ENCODE data around the gene UBE2Q2.
"Not testable (repeated sequence)": the region's sequence is repeated elsewhere in the genome, so short reads cannot be mapped to it uniquely, and the experiment has no call there.

UBE2Q2 gene

DNA sequence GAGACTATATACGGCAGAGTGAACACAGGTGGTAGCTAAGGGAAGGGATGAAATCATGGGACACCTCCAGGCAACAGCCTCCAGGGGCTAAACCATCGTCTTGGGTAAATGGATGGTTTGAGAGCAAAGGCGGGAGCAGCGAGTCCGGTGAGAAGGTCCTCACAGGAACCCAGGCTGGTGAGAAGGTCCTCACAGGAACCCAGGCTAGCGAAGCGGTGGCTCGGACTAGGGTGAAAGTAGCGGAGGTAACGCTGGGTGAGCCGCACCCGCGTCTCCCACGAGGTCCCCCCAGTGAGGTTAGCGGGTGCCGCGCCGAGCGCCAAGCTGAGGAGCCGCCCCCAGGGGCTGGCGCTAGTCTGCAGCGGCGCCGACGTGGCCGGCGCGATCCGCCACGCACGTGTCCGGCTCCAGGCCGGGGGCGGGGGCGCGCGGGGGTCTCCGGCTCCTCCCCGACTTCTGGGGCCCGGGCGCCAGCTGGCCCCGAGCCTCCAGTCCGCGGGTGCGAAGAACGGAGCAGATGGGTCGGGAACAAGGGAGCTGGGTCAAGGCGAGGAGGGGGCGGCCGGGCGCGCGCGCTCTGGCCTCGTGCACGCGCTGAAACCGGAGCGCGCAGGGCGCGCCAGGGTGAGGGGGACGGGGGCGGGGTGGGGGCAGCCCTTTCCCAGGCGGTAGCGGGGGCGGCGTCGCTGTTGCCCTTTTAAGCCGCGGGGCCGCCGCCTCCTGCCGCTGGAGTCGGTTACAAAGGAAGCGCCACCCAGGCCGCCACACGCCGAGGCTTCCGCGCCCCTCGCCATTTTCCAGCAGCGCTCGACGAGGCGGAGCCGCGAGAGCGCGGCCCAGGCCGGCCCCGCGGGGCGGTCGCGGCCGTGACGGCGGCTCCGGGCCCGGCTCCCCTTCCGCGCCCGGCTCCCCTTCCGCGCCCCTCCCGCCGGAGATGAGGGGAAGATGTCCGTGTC is at the start of gene UBE2Q2:
Gene UBE2Q2 (plus strand): TSS at position 726 of the 956 bp plus-strand sequence. CDS start 220 bp downstream, at position 946.
- DNase-seq, result peak; percentile 32

DNA sequence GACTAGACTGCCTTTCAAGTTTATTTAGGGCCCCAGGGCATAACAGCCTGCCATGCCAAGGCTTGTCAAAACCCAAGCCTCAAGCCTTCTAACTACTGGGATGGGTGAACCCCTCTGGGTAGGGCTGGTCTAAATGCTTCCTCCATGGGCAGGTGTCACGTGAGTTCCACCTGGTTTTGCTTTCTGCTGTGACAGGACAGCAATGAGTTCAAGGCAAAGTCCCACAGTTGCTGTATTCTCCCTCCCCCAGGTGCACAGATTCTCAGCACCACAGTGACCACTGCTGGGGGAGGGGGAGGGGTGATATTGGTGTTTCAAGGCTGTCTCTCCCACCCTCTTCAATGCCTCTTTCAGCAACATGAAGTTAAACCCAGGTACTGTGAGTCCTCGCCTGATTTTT is 46.9 kb upstream of the UBE2Q2 start:
- no peak for DNase-seq

DNA sequence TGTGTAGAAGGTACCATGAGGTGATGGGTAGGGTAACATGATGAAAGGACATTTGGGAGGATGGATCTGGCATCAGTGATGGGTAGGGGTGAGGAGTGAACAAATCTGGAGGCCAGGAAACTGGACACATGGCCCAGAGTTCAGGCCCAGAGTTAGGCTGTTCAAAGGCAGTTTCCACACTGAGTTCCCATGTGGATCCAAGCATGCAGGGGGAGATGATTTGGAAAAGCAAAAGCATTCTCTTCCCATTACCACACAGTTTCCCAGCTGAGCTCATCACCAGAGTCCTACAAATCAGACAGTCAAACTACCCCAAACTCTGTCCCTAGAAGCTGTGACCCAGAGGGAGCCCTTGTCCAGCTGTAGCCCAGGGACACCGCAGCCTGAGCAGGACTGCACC is 46.1 kb upstream of the UBE2Q2 start:
- DNase-seq, result not testable (repeated sequence)

DNA sequence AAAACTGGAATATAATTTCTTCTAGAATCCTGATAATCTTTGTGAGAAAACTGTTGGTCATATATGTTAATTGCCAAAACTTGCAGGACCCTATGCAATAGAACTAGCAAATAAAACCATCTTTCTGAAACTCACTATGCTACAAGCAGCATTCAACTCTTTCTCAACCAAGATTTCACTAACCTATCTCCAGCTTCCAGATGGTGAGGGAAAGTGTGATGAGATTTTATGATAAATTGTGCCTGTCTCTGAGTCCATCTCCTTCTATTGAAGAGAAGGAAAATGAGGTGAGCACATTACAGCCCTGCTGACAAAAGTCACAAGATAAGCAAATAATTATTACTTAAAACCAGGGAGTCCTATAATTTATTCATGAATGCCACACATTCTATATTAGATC is 44.1 kb upstream of the UBE2Q2 start:
- DNase-seq, result no peak

DNA sequence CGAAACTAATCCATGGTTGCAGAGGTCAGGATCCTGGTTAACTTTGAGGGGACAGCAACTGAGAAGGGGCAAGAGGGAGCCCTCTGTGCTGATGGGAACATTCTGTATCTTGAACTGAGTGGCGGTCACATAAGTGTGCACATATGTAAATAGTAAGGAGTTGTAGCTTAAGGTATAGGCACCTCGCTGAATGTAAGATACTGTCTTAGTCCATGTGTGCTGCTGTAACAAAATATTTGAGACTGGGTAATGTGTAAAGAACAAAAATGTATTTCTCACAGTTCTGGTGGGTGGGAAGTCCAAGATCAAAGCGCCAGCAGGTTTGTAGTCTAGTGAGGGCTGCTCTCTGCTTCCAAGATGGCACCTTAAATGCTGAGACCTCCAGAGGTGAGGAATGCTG is 42.8 kb upstream of the UBE2Q2 start:
- DNase-seq, result not testable (repeated sequence)

DNA sequence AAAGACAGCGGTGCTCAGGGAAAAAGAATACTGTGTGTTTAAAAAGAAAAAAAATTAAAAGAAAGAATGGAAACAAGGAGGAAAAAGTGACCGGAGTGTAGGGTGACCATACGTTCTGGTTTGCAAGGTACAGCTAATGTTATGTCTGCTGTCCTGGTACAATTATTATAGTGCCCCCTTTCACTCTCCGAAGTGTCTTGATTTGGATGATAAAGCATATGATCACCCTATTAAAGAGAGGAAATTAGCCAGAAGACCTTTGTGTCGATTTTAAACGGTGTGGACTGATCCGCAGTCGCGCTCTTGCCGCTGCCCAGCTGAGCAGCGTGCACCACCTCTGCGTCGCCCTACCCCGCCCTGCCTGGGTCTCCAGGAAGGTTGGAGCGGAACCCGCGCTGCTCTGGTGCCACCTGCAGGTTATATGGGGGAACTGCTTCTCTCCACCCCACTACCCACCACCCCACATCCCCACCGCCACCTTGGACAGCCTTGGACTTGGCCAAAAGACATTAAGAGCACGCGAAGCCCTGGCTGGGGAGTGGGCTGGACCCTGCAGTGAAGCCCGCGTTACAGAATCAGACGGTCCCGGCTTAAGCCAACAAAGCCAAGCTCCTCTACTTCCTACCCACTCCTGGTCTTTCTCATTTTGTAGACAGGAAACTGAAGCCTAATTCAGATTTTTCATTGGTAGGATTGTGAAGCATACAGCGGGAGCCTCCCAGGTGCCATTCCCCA is 41.2 kb upstream of the UBE2Q2 start:
- DNase-seq, result peak; percentile 28

DNA sequence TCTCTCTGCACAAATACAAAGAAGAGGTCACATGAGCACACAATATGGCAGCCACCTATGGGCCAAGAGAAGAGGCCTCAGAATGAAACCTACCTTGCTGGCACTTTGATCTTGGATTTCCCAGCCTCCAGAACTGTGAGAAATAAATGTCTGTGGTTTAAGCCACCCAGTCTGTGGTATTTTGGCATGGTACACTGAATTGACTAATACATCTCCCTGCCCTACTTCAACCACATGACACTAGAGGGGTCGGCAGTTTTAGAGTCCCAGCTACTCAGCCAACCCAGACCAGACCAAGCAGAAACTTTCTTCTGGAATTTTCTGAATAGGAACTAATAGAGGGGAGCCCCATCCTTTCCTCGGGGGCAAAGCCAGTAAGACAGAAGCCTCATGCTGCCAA is 35.8 kb upstream of the UBE2Q2 start:
- not testable (repeated sequence) for DNase-seq

DNA sequence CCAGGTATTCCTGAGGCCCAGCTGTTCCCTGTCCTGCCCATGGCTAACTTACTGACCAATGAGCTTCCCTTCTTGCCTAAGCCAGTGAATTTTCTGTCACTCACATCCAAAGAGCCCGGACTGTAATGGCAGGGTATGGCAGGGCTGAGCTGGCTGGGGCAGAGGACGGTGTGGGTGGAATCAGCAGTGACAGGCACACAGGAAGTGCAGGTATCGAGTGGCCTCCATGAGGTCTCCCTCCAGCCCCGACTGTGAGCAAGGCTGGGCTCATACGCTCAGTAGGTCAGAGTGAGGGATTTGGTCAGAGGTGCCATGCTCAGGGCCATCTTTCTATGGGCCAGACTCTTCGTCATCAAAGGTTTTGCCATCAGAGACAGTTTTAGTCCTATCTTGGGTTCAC is 35.2 kb upstream of the UBE2Q2 start:
- not testable (repeated sequence) for DNase-seq

DNA sequence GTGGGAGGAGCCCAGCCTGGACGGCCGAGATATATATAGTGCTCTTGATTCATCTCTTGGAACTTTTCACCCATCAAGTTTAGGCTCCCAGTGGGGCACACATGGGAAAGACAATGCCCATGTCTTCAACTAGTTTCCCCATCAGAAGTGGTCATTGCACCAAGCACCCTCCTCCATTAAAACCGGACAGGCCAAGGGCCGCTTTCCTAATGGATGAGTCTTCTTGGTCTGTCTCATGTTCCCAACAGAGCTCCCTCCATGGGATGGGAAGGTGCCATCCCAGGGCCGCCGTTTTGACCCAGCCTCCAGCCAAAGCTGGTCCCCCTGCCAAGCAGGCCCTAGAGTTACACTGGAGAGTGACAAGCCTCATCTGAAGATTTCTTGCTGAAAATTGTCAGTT is 34.7 kb upstream of the UBE2Q2 start:
- no peak for DNase-seq

DNA sequence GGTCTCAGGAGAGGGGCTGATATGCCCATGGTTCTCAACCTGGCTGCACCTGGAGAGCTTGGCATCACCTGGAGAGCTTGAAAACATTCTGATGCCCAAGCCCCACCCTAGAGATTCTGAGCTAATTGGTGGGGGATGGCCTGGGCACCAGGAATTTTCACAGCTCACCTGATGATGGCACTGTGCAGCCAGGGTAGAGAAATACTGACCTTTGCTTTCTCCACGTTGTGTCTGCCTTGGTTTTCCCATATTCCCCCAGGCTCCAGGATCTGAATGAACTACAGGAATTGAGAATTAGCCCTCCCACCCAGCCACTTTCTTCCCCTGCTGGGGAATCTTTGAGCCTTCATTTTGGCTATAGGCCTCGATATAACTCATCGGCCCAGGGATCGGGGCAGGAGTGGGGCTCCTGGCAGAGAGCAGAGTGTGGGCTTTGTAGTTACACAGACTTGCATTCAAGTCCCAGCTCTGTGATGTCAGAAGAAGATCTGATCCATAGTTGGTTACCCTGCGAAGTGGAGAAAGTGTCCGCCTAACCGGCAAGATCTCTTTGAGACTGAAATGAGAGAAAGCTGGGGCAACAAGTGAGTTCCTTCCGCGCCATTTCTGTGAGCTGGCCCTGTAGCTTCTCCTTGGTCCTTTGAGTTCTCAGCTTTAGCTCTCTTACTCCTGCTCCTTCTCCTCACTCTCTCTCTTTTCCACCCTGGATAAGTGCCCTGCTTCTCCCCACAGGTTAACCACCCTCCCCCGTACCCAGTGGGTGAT is 33.1 kb upstream of the UBE2Q2 start:
- peak; percentile 11 for DNase-seq

DNA sequence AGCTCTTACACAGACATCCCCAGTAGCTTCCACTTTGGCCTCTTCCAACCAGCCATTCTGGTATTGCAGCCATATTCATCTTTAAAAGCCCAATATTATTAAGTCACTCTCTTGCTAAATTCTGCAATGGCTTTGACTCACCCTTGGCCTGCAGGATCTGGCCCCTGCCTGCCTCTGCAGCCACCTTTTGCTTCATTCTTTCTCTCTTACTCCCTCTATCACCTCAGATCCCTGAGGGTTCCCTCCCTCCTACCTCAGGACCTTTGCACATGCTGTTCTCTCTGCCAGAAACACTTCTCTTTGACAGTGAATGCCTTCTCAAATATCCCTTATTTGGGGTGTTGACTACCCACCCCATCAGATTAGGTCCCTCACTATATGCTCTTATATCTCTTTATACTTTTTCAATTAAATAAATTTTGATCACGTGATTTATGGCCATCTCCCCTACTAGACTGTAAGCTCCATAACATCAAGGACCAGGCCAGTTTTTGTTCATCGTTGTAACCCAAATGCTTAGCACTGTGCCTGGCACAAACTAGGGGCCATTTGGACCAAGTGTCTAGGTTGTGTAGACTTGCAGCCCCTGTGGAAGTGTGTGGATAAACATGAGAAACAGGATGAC is 32.3 kb upstream of the UBE2Q2 start:
- no peak for DNase-seq

DNA sequence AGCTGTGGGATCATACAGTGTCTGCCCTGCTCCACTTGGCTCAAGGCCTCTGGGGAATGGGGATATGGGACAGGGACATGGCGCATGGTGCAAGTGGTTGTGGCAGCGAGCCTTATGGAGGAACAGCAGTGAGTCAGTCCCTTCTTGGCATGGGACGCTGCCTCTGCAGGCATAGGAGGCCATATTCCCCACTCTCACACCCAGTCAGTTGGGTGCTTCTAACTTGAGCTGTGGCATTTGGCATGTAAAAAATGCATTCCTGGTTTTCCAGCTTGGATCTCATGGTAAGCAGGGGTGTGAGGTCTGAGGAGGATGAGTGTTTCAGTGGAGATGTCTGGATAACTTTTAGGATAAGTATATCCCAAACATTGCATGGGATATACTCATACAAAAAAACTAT is 31.6 kb upstream of the UBE2Q2 start:
- DNase-seq, result no peak

DNA sequence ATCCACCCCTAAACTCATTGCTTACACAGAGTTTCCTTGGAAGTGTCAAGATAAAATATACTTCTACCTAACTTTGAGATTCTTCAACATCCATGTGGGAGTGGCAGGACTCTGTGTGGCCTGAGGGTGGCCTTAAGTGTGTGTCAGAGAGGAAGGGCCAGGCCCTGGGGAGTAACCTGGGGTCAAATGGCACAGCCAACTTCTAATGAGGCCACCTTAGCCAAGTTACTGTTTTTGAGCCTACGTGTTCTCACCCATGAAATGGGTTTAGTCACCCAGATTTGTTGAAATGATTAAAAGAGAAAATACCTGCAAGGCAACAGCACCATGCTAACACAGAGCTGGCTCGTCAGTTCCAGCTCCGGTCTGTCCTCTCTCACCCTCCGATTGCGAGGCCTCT is 28.5 kb upstream of the UBE2Q2 start:
- no peak for DNase-seq

DNA sequence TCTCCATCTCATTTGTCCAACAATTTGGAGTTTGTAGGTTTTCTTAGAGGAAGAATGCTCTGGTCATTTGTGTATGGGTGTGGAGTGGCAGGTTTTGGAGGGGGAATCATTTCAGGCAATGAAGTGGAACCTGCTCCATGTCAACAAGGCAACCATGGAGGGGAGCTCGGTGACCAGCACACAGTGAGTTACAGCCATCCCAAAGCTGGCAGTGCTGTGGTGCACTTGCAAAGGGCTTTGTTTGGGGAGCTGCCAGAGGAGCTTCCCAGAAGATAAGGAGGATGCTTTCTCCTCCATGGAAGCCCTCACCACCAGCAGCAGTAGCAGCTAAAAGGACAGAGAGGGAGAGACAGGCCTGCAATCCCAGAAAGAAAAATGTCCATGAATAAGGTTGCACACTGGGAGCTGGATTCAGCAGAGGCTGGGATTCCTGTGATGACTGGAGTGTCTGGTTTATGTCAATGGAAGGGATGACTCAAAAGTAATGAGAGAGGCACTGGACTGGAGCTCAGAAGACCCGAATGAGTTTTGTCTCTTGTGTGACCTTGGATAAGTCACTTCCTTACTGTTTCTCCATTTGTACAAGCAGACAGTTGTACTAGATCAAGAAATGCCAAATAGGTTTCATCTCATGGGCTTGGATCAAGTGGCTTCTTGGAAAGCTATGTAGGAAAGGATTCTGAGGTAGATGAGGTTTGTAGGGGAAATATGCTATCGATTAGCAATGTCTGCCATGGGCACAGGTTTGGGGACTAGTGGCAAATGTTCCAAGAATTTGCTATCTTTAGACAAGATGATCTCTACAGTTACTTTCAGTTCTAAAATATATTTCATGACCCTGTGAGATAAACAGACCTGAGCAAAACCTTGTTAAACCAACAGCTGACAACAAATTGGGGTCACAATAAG is 27.2 kb upstream of the UBE2Q2 start:
- no peak for DNase-seq

DNA sequence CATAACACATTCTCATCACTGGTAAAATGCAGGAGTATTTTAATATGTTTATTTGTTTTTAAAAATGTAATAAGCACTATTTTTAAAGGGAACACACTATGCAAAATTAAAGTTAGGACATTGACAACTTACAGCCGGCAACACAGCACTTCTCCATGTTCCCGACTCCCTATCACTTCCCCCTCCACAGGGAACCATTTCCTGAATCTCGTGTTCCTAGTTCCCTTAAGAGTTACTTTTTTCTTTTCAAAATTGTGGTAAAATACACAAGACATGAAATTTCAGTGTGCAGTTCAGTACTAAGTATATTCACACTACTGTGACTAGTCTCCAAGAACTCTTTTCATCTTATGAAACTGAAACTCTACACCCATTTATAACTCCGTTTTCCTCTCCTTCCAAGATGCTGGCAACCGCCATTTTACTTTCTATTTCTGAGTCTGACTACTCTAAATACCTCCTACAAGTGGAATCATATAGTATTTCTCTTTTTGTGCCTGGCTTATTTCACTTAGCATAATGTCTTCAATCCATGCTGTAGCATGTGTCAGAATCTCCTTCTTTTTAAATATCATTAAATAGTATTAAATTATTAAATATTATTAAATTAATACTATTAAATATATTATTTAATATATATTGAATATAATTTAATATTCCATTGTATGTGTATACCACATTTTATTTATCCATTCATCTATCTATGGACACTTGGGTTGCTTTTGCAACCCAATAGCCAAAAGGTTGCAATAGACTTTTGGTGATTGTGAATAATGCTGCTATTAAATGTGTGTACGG is 25.9 kb upstream of the UBE2Q2 start:
- peak; percentile 43 for DNase-seq

DNA sequence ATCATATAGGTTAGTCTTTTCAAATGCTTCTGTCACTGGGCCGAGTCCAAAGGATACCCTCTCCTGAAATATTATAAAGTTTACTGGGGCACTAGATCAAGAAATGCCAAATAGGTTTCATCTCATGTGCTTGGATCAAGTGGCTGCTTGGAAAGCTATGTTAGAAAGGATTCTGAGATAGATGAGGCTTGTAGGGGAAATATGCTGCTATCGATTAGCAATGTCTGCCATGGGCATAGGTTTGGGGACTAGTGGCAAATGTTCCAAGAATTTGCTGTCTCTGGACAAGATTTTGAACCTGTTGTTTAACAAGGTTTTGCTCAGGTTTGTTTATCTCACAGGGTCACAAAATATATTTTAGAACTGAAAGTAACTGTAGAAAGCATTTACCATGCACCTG is 23.0 kb upstream of the UBE2Q2 start:
- DNase-seq, result no peak

DNA sequence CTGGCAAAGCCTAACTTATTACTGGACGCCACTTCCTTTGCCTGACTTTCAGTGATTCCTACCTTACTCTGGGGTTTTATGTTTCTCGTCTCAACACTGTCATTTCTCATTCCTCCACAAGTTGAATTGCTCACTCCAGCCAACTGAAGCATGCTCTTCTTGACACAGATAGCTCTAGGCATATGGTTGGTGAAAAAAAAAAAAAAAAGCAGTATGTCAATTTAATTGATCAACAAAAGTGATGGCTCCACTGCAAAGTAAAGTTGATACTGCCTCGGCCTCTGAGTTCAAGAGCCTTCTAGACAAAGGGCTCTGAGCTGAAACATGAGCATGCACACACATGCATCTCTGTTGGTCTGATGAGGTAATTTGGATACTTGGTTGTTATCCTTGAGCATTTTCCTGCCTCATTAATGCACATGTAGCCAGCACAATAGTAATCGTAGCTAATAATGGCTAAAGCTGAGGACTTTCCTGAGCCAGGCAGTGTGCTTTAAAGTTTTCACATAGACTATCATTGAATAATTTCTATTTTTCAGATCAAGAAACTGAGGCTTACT is 21.4 kb upstream of the UBE2Q2 start:
- DNase-seq, result no peak

DNA sequence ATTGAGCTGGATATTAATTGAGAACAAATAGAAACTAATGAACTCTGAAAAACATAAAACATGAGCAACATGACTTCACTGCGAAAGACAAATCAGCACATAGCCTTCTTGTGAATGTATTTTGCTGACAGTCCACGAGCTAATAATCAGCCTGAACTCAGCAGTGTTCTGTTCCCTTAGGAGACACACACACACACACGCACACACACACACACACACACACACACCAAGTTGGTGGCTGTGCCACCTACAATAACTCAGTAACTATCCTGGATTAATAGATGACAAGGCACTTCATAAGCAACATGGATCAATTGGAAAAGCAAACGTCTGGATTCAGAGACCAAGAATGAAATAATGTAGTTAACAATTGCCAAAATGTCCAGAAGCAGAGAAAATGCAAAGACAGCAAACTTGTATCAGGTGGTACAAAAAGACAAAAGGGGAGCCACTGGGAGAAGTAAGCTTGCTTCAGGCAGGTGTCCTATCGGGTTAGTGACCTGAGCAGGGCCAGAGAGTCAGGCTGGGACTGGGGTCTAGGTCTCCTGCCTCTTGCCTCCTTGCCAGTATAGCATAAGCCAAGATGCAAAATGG is 20.5 kb upstream of the UBE2Q2 start:
- DNase-seq, result no peak

DNA sequence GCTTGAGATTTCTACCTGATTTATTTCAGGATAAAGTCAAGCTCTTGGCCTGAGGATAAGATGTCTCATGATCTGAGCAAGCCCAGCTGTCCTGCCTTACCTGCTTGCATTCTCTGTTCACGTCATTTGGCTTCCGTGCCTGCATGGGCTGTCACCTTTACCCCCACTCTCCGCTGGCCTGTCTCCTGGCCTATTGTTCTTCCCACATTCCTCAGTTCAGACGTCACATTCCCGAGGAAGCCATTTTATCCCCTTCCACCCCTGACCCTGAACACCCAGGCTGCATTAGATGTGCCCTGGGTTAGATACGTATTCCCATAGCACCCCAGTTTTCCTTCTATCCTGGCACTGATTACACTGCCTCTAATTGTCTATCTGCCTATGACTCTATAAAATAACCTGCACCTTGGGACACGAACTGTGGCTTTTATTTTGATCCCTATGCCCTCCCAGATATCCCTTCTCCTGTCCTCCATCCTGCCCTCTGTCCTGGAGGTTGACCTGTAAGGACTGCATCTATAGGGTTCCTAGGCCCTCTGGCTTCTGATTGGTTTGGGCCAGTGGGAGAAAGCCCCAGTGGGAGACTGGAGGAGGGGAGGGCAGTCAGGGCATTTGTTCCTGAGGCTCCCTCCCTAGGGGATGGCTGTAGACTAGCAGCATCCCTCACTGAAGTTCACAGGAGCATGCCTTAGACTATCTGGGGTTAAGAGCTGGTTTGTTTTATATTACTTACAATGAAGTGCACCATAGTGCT is 19.2 kb upstream of the UBE2Q2 start:
- DNase-seq, result no peak

Data from SHP77 treated with DMSO at 0.1 percent for 48 hours (cell line).